GM23338 (cell line): ENCODE results near the gene ALDH1B1. TPM values are rescaled to one million over a fixed set of nuclear protein-coding genes. Genes with fewer than 3 reads are reported as not detected.

Source experiments
- ATAC-seq: fragments of 200-7000 bp; cut with Tn5 transposase; 3 replicates; pipeline ENCODE4 v1.9.1; 2020
- DNase-seq: peaks from one replicate; pipeline ENCODE4 v3.0.0-alpha.2; 2015; ENCODE audit warnings: low spot score
- H2AFZ ChIP-seq: fragments of 200-600 bp; sonication (generic); 2 replicates; pipeline ENCODE4 v1.8.0; 2016; ENCODE audit warnings: antibody characterized with exemption, mild to moderate bottlenecking, moderate library complexity
- H3F3A ChIP-seq: fragments of 200-600 bp; sonication (generic); replicated peaks from 2 replicates; pipeline ENCODE4 v1.8.0; 2017; ENCODE audit warnings: antibody characterized with exemption, mixed run types, low read depth
- H3K27ac ChIP-seq: fragments of 200-600 bp; sonication (generic); 2 replicates; pipeline ENCODE4 v1.6.1; 2016; ENCODE audit warnings: low read depth
- H3K27me3 ChIP-seq: fragments of 200-600 bp; sonication (generic); 2 replicates; pipeline ENCODE4 v1.8.0; 2016; ENCODE audit warnings: mild to moderate bottlenecking, mixed run types, moderate library complexity; ENCODE audit not compliant: insufficient read depth
- H3K36me3 ChIP-seq: fragments of 200-600 bp; sonication (generic); 2 replicates; pipeline ENCODE4 v1.8.0; 2016; ENCODE audit warnings: mild to moderate bottlenecking; ENCODE audit not compliant: insufficient read depth
- H3K4me1 ChIP-seq: fragments of 200-600 bp; sonication (generic); 2 replicates; pipeline ENCODE4 v1.8.0; 2016; ENCODE audit warnings: mild to moderate bottlenecking, moderate library complexity; ENCODE audit not compliant: insufficient read depth
- H3K4me2 ChIP-seq: fragments of 200-600 bp; sonication (generic); 2 replicates; pipeline ENCODE4 v1.7.1; 2017; ENCODE audit warnings: mixed run types
- H3K4me3 ChIP-seq: fragments of 200-600 bp; sonication (generic); 2 replicates; pipeline ENCODE4 v1.6.1; 2016; ENCODE audit warnings: mixed run types
- H3K79me2 ChIP-seq: fragments of 200-600 bp; sonication (generic); replicated peaks from 2 replicates; pipeline ENCODE4 v1.8.0; 2017; ENCODE audit warnings: mild to moderate bottlenecking; ENCODE audit not compliant: insufficient read depth
- H3K9me2 ChIP-seq: fragments of 200-600 bp; sonication (generic); 2 replicates; pipeline ENCODE4 v1.8.0; 2017; ENCODE audit not compliant: insufficient read depth
- H4K20me1 ChIP-seq: fragments of 200-600 bp; sonication (generic); replicated peaks from 2 replicates; pipeline ENCODE4 v1.8.0; 2017; ENCODE audit warnings: mild to moderate bottlenecking; ENCODE audit not compliant: insufficient read depth
- H3K27ac Mint-ChIP-seq: 2 replicates; pipeline ENCODE4 v1.8.0; 2020; ENCODE audit warnings: inconsistent platforms, mild to moderate bottlenecking, moderate library complexity, mixed read lengths
- H3K27me3 Mint-ChIP-seq: 3 replicates; pipeline ENCODE4 v1.8.0; 2022; ENCODE audit warnings: low read depth, mild to moderate bottlenecking, moderate library complexity, mixed read lengths, inconsistent platforms; ENCODE audit not compliant: insufficient read depth, poor library complexity
- H3K36me3 Mint-ChIP-seq: 3 replicates; pipeline ENCODE4 v1.8.0; 2021; ENCODE audit warnings: low read depth, mild to moderate bottlenecking, inconsistent platforms, moderate library complexity, mixed read lengths
- H3K4me1 Mint-ChIP-seq: 3 replicates; pipeline ENCODE4 v1.8.0; 2020; ENCODE audit warnings: mild to moderate bottlenecking, inconsistent platforms, mixed read lengths
- H3K4me3 Mint-ChIP-seq: 3 replicates; pipeline ENCODE4 v1.8.0; 2021; ENCODE audit warnings: moderate library complexity, mild to moderate bottlenecking, inconsistent platforms, mixed read lengths
- H3K9me3 Mint-ChIP-seq: 3 replicates; pipeline ENCODE4 v1.8.0; 2020; ENCODE audit warnings: moderate library complexity, mild to moderate bottlenecking, inconsistent platforms, mixed read lengths
- CREB1 ChIP-seq: fragments of 250-450 bp; sonication (Bioruptor Pico); IDR thresholded peaks from 2 replicates; pipeline ENCODE4 v1.5.0; 2020; ENCODE audit warnings: low read depth, mild to moderate bottlenecking, moderate library complexity
- CTCF ChIP-seq, 2 experiments: fragments of 200-600 bp in 1 of 2; sonication (generic) in 1 of 2; conservative IDR thresholded peaks; 2 replicates each; pipeline versions ENCODE4 v1.5.1 to v1.6.1; 2016 to 2017; ENCODE audit warnings: antibody characterized with exemption in 2 of 2, low read depth in 2 of 2, mild to moderate bottlenecking in 2 of 2, moderate library complexity in 1 of 2
- ETS1 ChIP-seq: IDR thresholded peaks from 2 replicates; pipeline ENCODE4 v1.6.1; 2016; ENCODE audit warnings: antibody characterized with exemption
- EZH2 ChIP-seq: fragments of 200-600 bp; sonication (generic); IDR thresholded peaks from one replicate; pipeline ENCODE4 v1.8.0; 2017; ENCODE audit warnings: antibody characterized with exemption, mild to moderate bottlenecking, low read depth; ENCODE audit not compliant: unreplicated experiment
- JUNB ChIP-seq: IDR thresholded peaks from one replicate; pipeline ENCODE4 v1.6.1; 2016; ENCODE audit warnings: antibody characterized with exemption; ENCODE audit not compliant: unreplicated experiment
- NANOG ChIP-seq: IDR thresholded peaks from 2 replicates; pipeline ENCODE4 v1.6.1; 2016; ENCODE audit warnings: antibody characterized with exemption, borderline replicate concordance
- POLR2AphosphoS5 ChIP-seq: IDR thresholded peaks from 2 replicates; pipeline ENCODE4 v1.6.1; 2016; ENCODE audit warnings: antibody characterized with exemption, low read depth
- STAT1 ChIP-seq: IDR thresholded peaks from one replicate; pipeline ENCODE4 v1.6.1; 2016; ENCODE audit warnings: antibody characterized with exemption; ENCODE audit not compliant: unreplicated experiment
- ZNF114 ChIP-seq: fragments of 250-450 bp; sonication (Bioruptor Pico); IDR thresholded peaks from 2 replicates; pipeline ENCODE4 v1.5.0; 2020; ENCODE audit warnings: mild to moderate bottlenecking, moderate library complexity
- ZNF462 ChIP-seq: fragments of 250-450 bp; sonication (Bioruptor Pico); IDR thresholded peaks from 2 replicates; pipeline ENCODE4 v1.5.0; 2020; ENCODE audit warnings: mild to moderate bottlenecking, moderate library complexity
- polyA plus RNA-seq: library from polyadenylated mRNA; unstranded; fragments of >200 nt; fragmentation: Nextera tagmentation; extraction: Ambion mirVana; gene quantifications from 2 replicates; pipeline ENCODE4 v1.2.1, GENCODE V29; 2016
- total RNA-seq: library from RNA; depleted of rRNA; stranded (reverse); fragments of >200 nt; shearing (Covaris generic); gene quantifications from 2 replicates; pipeline ENCODE4 v1.2.3, GENCODE V29; 2014

Gene ALDH1B1
- total and polyA plus RNA-seq, 2 experiments from 2014 or later, result 37.5 to 74.8 TPM

- TF ChIP-seq ZNF462 (CRISPR knock-in tag) (no peak), CREB1 (CRISPR knock-in tag) (no peak), CTCF (conservative IDR thresholded peaks at IDR 0.05; ENCODE audit: low read depth in 2 of 2) (no peak), NANOG (no peak), ETS1 (no peak), POLR2AphosphoS5 (no peak), ZNF114 (CRISPR knock-in tag) (no peak), STAT1 (no peak)
Measured at GRCh38 chr9:38367898-38368297, 24.6 kb upstream of the ALDH1B1 start (continued).

- no peaks in the 10 kb centered on the region for H3K36me3 Mint-ChIP-seq
- no peaks in the 10 kb centered on the region for H3K4me1 ChIP-seq
- no peak overlapping the region for H3K27ac ChIP-seq
- no peaks in the 10 kb centered on the region for H3K27me3 ChIP-seq
- H3K36me3 ChIP-seq, result no peaks in the 10 kb centered on the region
- H3K79me2 ChIP-seq, result no peaks in the 10 kb centered on the region
- H2AFZ ChIP-seq, result no peak overlapping the region
- no peaks in the 10 kb centered on the region for H3F3A ChIP-seq
- ATAC-seq, result no peak
- H3K4me1 Mint-ChIP-seq, result no peaks in the 10 kb centered on the region
- H3K4me2 ChIP-seq, result no peak overlapping the region
- H3K4me3 Mint-ChIP-seq, result no peak overlapping the region
- H4K20me1 ChIP-seq, result no peaks in the 10 kb centered on the region
- no peaks in the 10 kb centered on the region for H3K9me2 ChIP-seq
- no peak overlapping the region for H3K27ac Mint-ChIP-seq
- no peaks in the 10 kb centered on the region for H3K9me3 Mint-ChIP-seq
- H3K4me3 ChIP-seq, result no peak overlapping the region
- DNase-seq, result no peak
- peaks cover 9% of the 10 kb centered on the region for H3K27me3 Mint-ChIP-seq
- TF ChIP-seq ETS1, result no peak
- no peak for TF ChIP-seq EZH2
- no peak for TF ChIP-seq CTCF (conservative IDR thresholded peaks at IDR 0.05; ENCODE audit: low read depth in 2 of 2)
- no peak for TF ChIP-seq ZNF114 (CRISPR knock-in tag)
- TF ChIP-seq JUNB, result no peak
- no peak for TF ChIP-seq CREB1 (CRISPR knock-in tag)
Measured at GRCh38 chr9:38368731-38369130, 23.8 kb upstream of the ALDH1B1 start.
